ENCODE data around the gene AXL.

GRCh38 chr19:41269571-41269970, 50.5 kb downstream of the AXL start:
- TF ChIP-seq CTCF (conservative IDR thresholded peaks at IDR 0.05 in 1 of 2, IDR thresholded peaks at IDR 0.05 in 1 of 2; ENCODE audit: extremely low read depth in 1 of 2, insufficient read depth in 1 of 2, low read depth in 1 of 2, low read length in 2 of 2), result no peak
- TF ChIP-seq EZH2 (IDR thresholded peaks at IDR 0.05; ENCODE audit: borderline replicate concordance, low read length), result no peak

All from mammary epithelial cell (primary cell).